Measurements from ENCODE around the gene FGFR3.

The FGFR3 gene

DNA sequence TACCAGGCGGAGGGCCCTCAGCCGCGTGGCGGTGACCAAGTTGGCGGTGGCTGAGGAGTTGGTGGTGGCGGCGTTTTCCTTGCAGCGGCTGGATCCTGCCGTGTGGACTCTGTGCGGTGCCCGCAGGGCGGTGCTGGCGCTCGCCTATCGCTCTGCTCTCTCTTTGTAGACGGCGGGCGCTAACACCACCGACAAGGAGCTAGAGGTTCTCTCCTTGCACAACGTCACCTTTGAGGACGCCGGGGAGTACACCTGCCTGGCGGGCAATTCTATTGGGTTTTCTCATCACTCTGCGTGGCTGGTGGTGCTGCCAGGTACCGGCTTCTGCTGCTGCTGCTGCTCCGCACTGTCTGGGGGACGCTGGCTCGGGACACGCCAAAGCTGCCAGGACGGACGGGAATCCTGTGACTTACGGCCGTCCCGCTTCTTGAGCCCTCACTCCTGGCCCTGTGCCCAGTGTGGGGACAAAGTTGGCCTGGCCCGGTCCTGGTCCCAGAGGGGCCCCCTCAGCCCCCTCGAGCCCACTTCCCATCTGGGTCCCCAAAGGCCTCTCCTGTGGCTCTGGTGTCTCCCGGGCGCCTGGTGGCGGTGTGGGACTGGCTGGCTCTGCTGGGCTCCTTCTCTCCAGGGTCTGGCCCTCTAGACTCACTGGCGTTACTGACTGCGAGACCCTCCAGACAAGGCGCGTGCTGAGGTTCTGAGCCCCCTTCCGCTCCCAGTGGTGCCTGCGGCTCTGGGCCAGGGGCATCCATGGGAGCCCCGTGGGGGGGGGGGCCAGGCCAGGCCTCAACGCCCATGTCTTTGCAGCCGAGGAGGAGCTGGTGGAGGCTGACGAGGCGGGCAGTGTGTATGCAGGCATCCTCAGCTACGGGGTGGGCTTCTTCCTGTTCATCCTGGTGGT, 10.7 kb downstream of the FGFR3 start:
- no peak for DNase-seq

DNA sequence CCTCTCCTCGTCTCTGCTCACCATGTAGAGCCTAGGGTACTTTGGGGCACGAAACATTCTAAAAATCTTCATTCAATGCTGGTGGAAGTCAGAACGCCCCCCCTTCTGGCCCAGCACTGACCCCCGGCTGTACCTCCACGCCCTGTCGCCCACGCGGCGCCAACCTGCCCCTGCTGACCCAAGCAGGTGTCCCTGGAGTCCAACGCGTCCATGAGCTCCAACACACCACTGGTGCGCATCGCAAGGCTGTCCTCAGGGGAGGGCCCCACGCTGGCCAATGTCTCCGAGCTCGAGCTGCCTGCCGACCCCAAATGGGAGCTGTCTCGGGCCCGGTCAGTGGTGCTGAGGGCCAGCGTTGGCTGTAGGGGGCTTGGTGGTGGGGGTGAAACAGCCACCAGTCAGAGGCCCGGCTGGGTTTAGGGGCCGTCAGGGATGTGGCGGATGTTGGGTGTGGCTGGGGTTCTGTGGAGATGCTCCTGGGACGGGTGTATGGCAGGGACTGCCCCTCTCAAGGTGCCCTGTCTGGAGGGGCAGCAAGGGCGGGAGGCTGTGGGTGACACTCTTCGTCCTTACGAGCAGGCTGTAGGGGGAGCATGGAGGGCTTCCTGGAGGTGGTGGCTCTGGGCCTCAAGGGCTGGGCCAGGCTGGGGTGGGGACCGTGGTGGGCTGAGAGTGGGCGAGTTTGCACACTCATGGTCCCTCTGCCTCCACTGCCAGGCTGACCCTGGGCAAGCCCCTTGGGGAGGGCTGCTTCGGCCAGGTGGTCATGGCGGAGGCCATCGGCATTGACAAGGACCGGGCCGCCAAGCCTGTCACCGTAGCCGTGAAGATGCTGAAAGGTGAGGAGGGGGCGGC, 11.8 kb downstream of the FGFR3 start:
- no peak for DNase-seq

DNA sequence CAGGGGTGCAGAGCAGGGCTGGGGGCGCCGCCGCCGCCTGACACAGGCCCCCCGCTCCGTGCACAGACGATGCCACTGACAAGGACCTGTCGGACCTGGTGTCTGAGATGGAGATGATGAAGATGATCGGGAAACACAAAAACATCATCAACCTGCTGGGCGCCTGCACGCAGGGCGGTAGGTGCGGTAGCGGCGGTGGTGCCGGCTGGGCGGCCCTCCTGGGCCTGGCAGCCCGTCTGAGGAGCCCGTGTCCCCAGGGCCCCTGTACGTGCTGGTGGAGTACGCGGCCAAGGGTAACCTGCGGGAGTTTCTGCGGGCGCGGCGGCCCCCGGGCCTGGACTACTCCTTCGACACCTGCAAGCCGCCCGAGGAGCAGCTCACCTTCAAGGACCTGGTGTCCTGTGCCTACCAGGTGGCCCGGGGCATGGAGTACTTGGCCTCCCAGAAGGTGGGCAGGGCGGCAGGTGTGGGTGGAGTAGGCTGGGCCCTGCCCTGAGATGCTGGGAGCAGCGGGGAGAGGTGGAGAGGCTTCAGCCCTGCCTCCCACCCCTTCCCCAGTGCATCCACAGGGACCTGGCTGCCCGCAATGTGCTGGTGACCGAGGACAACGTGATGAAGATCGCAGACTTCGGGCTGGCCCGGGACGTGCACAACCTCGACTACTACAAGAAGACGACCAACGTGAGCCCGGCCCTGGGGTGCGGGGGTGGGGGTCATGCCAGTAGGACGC, 12.6 kb downstream of the FGFR3 start:
- no peak for DNase-seq

DNA sequence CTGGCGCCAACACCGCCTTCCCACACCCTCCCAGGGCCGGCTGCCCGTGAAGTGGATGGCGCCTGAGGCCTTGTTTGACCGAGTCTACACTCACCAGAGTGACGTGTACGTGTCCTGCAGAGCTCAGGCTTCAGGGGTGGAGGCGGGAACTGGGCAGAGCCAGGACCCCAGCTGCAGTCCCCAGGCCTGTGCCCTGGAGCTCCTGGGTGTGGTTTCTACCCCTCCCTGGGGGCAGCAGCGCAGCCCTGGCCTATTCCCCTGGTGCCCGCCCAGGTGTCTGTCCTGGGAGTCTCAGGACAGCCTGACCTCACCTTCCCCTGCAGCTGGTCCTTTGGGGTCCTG, 13.1 kb downstream of the FGFR3 start:
- no peak for DNase-seq

DNA sequence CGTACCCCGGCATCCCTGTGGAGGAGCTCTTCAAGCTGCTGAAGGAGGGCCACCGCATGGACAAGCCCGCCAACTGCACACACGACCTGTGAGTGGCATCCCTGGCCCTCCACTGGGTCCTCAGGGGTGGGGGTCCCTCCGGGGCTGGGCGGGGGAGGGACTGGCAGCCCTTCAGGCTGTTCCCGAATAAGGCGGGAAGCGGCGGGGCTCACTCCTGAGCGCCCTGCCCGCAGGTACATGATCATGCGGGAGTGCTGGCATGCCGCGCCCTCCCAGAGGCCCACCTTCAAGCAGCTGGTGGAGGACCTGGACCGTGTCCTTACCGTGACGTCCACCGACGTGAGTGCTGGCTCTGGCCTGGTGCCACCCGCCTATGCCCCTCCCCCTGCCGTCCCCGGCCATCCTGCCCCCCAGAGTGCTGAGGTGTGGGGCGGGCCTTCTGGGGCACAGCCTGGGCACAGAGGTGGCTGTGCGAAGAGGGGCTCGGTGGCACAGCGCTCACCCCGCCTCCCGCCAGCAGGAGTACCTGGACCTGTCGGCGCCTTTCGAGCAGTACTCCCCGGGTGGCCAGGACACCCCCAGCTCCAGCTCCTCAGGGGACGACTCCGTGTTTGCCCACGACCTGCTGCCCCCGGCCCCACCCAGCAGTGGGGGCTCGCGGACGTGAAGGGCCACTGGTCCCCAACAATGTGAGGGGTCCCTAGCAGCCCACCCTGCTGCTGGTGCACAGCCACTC, 13.7 kb downstream of the FGFR3 start:
- no peak for DNase-seq

DNA sequence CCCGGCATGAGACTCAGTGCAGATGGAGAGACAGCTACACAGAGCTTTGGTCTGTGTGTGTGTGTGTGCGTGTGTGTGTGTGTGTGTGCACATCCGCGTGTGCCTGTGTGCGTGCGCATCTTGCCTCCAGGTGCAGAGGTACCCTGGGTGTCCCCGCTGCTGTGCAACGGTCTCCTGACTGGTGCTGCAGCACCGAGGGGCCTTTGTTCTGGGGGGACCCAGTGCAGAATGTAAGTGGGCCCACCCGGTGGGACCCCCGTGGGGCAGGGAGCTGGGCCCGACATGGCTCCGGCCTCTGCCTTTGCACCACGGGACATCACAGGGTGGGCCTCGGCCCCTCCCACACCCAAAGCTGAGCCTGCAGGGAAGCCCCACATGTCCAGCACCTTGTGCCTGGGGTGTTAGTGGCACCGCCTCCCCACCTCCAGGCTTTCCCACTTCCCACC, 14.3 kb downstream of the FGFR3 start:
- no peak for DNase-seq

DNA sequence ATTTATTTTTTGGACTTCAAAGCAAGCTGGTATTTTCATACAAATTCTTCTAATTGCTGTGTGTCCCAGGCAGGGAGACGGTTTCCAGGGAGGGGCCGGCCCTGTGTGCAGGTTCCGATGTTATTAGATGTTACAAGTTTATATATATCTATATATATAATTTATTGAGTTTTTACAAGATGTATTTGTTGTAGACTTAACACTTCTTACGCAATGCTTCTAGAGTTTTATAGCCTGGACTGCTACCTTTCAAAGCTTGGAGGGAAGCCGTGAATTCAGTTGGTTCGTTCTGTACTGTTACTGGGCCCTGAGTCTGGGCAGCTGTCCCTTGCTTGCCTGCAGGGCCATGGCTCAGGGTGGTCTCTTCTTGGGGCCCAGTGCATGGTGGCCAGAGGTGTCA, 15.3 kb downstream of the FGFR3 start:
- no peak for DNase-seq

DNA sequence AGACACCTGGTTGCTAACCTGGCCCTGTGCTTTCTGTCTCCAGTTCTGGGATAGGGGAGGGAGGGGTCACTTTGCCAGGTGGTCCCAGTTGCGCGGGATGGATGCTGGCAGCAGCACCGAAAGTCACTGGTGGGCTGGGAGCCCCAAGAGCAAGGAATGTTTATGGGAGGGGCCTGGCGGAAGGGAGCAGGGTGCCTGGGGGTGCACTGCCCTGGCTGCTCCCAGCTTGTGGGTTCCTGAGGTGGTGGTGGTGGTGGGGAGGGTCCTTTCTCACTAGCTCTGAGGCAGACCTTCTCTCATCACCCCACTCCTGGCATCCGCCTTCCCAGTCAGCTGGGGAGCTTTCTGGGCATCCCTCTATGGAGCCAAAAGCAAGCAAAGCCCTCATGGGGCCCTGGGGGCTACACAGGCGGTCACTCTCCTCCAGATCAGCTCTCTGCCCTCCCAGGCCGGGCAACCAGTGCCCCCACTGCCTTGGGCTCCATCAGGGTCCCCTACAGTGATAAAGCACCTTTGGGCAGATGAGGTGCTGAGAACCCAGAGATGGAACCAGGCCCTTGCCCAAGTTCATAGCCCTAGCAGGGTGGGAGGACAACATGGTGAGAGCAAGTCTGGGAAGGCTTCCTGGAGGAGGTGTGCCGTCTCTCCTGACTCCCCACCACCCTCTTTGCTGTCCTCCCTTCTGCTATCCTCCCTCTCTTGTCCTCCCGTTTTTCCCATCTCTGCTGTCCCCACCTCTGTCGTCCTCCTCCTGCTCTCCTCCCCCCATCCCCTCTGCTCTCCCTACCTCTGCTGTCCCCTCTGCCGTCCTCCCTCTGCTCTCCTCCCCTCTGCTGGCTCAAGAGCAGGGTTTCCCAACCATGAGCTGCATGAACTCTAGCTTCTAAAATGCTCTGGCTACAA, 16.0 kb downstream of the FGFR3 start:
- DNase-seq = no peak

DNA sequence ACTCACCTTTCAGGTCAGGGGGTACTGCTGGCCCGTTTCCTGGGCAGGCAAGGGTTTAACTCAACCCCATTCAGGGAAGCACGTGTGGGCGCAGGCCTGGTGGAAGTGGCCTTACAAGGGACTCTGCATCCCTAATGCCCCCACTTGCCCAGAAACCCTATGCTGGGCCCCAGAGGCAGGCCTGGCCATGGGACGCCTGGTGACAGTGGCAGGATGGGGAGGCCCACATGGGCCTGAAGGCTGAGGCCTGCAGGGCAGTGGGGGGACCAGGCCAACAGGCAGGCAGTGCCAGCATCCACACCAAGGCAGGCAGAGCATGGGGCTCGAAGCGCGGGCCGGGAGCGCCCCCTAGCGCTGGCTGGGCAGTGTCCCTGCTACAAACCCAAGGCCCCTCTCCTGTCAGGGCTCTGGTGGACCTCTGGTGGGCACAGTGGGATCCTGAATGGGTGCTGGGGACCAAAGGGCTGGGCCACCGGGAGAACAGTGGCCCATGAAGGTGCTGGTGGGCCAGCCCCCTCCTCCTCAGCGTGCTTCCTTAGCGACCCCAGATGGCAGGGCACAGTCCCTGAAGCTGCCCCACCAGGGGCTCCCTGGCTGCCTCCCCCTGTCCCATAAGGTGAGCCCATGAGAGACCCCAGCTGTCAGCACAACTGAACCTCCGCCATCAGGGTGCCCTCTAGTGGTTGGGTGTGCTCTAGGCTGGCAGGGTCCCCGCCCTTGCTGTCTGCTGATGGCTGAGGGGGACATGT, 16.8 kb downstream of the FGFR3 start:
- DNase-seq = peak; percentile 44

DNA sequence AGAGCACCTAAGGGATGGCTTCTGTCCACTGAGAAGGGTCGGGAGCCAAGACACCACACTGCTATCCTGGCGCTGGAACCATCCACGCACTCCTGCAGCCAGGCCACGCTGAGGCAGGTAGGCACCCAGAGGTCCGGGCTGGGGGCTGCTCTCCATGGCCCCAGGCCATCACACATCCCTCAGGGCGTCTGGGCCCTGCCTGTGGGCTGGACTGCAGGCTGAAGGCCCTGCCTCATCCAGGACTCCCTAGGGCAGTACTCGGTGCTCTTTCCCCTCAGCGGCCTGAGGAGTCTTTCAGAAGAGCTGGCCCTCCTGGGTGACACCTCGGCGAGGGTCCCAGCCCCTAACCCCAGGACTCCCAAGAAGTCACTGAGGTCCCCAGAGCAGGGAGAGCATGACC, 17.7 kb downstream of the FGFR3 start:
- DNase-seq = no peak

DNA sequence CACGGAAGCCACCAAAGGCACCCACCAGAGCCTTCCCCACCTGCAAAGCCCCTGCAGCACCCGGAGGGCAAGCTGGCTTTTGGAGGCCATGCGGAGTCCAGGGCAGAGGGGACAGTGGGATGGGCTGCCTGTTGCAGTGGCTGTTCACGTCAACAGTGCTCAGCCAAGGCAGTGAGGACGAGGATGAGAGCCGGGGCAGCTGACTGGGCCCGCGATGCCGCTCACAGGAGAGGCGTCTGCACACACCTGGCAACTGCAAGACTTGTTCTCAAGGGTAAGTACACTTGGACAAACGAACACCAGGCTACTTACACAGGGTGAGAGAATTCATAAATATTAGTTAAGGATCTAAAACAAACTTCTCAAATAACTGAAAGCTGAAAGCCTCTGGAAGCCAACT, 19.6 kb downstream of the FGFR3 start:
- no peak for DNase-seq

DNA sequence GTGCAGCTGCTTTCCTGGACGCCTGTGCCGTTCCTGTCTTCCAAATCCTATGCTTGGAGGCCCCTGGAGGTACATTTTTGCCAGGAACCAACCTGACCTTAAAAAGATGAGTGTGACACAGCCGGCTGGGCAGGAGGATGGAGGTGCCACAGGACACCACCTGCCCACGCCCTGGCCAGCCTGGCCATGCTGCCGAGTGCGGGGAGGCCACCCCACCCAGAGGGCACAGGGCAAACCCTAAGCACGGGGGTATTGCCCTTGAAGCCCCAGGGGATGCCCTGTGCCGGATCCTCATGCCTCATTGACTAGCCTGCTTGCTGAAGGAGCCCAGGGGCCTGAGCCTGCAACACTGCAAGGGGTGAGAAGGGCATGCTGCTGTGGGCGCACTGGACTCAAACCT, 20.1 kb downstream of the FGFR3 start:
- DNase-seq = no peak

DNA sequence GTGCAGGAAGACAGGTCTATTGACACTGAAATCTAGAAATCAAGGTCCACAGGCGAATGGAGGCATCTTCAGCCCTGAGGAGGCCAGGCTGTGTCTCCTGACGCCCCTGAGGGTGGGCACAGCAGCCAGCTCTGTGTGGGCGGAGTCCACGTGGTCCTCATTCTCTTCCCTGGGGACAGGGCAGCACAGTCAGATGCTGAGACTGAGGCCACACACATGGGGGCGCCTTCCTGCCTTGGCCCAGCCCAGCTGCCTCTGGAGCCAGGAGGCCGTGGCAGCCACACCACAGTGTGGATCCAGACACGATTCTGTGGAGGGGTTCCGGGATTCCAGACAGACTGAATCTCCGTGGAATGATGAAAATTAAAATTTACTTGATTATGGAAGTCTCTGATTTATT, 20.8 kb downstream of the FGFR3 start:
- DNase-seq = no peak

DNA sequence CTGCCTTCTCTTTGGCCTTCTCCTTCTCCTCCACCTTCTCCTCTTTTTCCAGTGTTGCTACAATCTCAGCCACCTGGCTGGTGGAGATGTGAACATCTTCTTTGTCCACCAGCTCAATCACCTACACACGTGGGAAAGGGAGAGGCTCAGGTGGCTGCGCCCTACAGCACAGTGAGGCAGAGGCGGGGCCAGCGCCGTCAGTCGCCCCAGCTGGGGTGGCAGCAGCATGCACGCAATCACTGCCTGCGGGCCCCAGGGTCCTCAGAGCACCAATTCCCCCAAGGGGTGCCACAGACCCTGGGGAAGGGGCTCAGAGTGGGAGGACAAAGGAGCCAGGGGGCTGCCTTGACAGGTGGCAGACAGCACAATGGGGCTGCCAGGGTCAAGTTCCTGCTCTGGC, 21.4 kb downstream of the FGFR3 start:
- no peak for DNase-seq

DNA sequence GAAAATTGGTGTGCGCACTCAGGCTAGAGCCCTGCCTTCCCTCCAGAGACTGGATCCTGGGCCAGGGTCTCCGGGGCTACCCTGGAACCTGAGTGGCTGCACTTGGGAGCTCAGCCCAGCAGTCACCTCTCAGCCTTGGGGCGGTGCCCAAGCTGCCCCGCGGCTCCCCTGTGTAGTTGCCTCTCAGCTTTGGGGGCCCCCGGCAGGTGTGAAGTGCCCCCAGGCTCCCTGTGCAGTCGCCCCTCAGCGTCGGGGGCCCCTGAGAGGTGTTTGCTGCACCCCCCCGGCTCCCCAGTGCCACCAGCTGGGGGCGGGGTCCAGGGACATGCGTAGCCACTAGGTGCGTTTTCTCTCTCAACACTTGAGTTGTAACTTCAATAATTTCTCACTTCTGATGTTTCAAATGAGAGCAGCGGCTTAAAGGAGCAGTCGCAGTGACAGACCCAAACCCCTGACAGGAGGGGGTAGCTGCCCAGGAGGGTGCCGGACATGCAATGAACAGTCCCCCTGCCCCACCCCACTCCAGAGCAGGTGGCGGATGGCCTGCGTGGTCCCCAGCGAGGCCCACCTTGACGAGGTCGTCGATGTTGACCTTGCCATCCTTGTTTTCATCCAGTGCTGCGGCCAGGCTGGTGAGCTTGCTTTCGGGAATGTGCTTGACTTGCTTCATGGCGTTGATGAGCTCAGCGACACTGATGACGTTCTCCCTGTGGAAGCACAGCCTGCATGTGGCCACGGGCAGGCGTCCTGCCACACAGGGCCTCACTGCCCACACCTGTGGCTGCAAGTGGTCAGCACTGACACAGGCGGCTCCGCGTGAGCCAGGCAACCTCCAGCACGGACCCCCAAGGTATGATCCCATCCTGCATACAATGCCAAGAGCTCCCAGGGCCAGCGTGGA, 22.3 kb downstream of the FGFR3 start:
- no peak for DNase-seq

DNA sequence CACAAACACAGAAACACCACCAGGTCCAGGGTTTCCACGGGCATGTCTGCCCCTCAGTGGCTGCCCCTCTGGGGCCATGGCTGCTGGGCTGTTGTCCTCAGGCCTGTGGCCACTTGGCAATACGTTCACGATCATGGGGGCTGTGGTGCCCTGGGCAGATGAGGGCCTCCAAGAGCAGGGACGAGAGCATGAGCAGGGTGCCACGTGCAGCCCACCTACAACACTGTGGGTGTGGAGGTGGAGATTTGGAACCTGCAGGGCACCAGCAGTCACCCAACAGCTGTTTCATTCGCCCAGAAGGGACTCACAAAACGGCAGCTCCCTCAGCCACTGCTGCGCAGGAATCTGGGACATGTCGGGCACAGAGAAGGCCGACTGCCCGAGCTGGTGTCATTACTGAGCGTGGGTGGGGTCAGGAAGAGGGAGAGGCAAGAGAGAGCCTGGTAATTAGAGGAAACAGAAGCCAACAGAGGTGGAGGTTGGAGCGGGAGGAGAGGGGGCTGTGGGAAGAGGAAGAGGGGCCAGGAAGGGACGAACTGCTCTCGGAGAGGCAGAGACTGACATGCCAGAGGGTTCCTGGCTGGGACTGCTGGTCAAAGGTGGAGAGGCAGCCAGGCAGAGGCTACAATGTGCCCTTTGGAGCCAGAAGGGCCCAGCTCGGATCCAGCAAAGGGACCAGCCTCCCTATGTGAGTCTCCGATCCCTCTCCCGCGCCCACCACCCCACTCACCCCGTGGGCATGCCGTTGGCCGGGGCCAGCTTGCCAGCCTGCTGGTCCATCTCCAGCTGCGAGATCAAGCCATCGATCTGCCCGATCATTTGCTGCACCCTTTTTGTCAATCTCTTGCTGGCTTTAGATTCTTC, 23.1 kb downstream of the FGFR3 start:
- DNase-seq = no peak

DNA sequence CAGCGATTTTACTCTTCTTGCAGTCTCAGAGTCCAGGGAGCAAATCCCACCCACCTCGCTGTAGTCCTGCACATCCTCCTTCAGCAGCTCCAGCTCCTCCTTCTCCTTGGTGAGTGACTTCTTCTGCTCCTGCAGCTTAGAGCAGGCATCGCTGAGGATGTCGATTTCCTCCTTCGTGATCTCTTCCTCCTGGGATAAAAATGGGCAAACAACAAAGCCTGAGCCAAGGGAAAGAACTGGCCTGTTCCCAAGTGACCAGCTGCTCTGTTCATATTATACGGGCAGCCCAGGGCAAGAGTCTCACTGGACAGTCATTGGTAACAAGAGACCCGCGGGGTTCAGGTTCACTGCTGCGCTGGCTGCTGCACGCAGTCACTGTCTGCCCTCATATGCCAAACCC, 26.2 kb downstream of the FGFR3 start:
- DNase-seq = no peak

DNA sequence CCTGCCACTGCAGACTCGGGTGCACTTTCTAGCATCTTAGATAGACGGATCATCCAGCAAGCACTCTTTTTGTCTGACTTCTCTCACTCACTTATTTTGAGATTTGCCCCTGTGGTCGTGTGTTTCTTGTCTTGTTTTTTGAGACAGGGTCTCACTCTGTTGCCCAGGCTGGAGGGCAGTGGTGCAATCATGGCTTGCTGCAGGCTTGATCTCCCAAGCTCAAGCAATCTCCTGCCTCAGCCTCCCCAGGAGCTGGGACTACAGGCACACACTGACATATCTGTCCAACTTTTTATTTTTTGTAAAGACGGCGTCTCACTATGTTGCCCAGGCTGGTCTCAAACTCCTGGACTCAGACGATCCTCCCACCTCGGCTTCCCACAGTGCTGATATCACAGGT, 26.7 kb downstream of the FGFR3 start:
- no peak for DNase-seq
